Measurements from ENCODE around the gene INSRR. TPM values are rescaled to one million over a fixed set of nuclear protein-coding genes. Genes with fewer than 3 reads are reported as not detected.

INSRR gene
- total and polyA plus RNA-seq, 3 donors from 2014 or later: 1.5 to 7.0 (median 6.4) TPM

GRCh38 chr1:156889802-156890580, 31.1 kb upstream of the INSRR start:
- intact Hi-C loops (cut with DNase I; ENCODE audit: low total_unique reads): no loop called here
- no peaks in the 10 kb centered on the region for H3K36me3 ChIP-seq (ENCODE audit: low read depth, missing control alignments)
- peaks cover 12% of the 10 kb centered on the region for H3K4me1 ChIP-seq
- no peak overlapping the region for H3K4me3 ChIP-seq
- no peak overlapping the region for H3K27ac ChIP-seq
- TF ChIP-seq POLR2A (IDR thresholded peaks at IDR 0.05): no peak
- TF ChIP-seq, protein P1, sequence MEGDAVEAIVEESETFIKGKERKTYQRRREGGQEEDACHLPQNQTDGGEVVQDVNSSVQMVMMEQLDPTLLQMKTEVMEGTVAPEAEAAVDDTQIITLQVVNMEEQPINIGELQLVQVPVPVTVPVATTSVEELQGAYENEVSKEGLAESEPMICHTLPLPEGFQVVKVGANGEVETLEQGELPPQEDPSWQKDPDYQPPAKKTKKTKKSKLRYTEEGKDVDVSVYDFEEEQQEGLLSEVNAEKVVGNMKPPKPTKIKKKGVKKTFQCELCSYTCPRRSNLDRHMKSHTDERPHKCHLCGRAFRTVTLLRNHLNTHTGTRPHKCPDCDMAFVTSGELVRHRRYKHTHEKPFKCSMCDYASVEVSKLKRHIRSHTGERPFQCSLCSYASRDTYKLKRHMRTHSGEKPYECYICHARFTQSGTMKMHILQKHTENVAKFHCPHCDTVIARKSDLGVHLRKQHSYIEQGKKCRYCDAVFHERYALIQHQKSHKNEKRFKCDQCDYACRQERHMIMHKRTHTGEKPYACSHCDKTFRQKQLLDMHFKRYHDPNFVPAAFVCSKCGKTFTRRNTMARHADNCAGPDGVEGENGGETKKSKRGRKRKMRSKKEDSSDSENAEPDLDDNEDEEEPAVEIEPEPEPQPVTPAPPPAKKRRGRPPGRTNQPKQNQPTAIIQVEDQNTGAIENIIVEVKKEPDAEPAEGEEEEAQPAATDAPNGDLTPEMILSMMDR (IDR thresholded peaks at IDR 0.05): peak; percentile 68 to 73 (median 72)
- H3K27me3 ChIP-seq: no peaks in the 10 kb centered on the region
- H3K9me3 ChIP-seq: no peaks in the 10 kb centered on the region
- peak; percentile 94 for DNase-seq
- WGBS, 2 donors: 47 to 57% methylated on average over 8 of the region's 8 CpGs

GRCh38 chr1:156887734-156888133, 28.8 kb upstream of the INSRR start:
- Histone ChIP-seq H3K36me3 (ENCODE audit: low read depth, missing control alignments) (no peaks in the 10 kb centered on the region), H3K27ac (no peak overlapping the region), H3K27me3 (no peaks in the 10 kb centered on the region), H3K4me1 (peaks cover 3% of the 10 kb centered on the region), H3K9me3 (no peaks in the 10 kb centered on the region), H3K4me3 (no peak overlapping the region)
- 78 to 79% methylated on average over 6 of the region's 6 CpGs for WGBS, 2 donors
- intact Hi-C loops (cut with DNase I; ENCODE audit: low total_unique reads): no loop called here
- DNase-seq: no peak
- no peak for TF ChIP-seq POLR2A (IDR thresholded peaks at IDR 0.05)
- TF ChIP-seq, protein P1 (IDR thresholded peaks at IDR 0.05): no peak

GRCh38 chr1:156887317-156887716, 28.4 kb upstream of the INSRR start:
- no peak for DNase-seq

DNA sequence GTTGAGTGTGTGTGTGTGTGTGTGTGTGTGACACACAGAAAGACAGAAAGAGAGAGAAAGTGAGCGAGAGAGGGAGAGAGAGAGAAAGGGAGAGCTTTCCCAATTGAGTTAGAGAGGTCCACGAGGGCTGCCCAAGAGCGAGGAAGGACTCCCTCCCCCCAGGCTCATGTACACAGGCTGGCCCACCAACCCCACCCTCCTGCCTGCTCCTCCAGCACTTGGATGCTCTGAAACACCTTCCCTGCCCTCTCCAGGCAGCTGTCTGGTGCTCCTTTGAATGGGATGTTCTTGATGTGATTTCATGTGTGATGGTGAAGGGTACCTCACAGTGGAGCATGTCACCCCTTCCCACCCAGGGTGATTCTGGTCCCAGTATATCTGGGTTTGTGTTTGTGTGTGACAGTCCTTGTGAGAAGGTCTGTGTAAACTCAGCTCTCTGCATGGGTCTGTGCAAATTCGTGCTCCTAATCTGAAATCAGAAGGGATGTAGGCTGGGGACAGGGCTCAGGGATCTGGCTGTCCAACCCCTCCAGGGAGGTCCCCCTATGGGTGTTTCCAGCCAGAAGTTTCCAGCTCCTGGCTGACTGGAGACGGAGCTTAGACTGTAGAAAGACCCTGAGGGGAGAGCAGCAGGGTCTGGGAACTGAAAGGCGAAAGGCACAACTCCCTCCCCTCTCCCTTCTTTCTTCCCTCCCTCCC, 27.8 kb upstream of the INSRR start:
- no peaks in the 10 kb centered on the region for H3K9me3 ChIP-seq
- H3K27me3 ChIP-seq: no peaks in the 10 kb centered on the region
- H3K27ac ChIP-seq: no peak overlapping the region
- TF ChIP-seq, protein P1 (IDR thresholded peaks at IDR 0.05): no peak
- no peak for TF ChIP-seq POLR2A (IDR thresholded peaks at IDR 0.05)
- no peak overlapping the region for H3K4me3 ChIP-seq
- no peaks in the 10 kb centered on the region for H3K4me1 ChIP-seq
- H3K36me3 ChIP-seq (ENCODE audit: low read depth, missing control alignments): no peaks in the 10 kb centered on the region
- 54 to 62% methylated on average over 5 to 6 of the region's 6 CpGs for WGBS, 2 donors
- DNase-seq: no peak
- intact Hi-C loops (cut with DNase I; ENCODE audit: low total_unique reads): no loop called here

More at GRCh38 chr1:156887317-156887716, 28.4 kb upstream of the INSRR start:
- no peaks in the 10 kb centered on the region for H3K9me3 ChIP-seq
- no peaks in the 10 kb centered on the region for H3K27me3 ChIP-seq
- intact Hi-C loops (cut with DNase I; ENCODE audit: low total_unique reads): no loop called here
- H3K4me3 ChIP-seq: no peak overlapping the region
- H3K4me1 ChIP-seq: no peaks in the 10 kb centered on the region
- no peak overlapping the region for H3K27ac ChIP-seq
- TF ChIP-seq POLR2A (IDR thresholded peaks at IDR 0.05): no peak
- TF ChIP-seq, protein P1 (IDR thresholded peaks at IDR 0.05): no peak
- 61 to 81% methylated on average over 3 of the region's 3 CpGs for WGBS, 2 donors
- H3K36me3 ChIP-seq (ENCODE audit: low read depth, missing control alignments): no peaks in the 10 kb centered on the region
